Gastroesophageal sphincter (tissue), 4 donors: ENCODE data around the gene LPCAT1. TPM values are rescaled to one million over a fixed set of nuclear protein-coding genes. Genes with fewer than 3 reads are reported as not detected.

Experiments used
- ATAC-seq: fragments of 150-250 bp; one replicate; pipeline ENCODE4 v1.9.1; 2016; ENCODE audit warnings: mild to moderate bottlenecking, moderate library complexity
- H3K27ac ChIP-seq, 4 donors: fragments of 200-600 bp; sonication (generic) in 3 of 4; 1 replicate in 3 of 4; 2 replicates in 1 of 4; pipeline ENCODE4 v1.5.1; 2016 to 2019
- H3K27me3 ChIP-seq: fragments of 200-600 bp; sonication (generic); one replicate; pipeline ENCODE4 v1.5.1; 2019
- H3K36me3 ChIP-seq, 2 donors: fragments of 200-600 bp; sonication (generic); one replicate each; pipeline ENCODE4 v1.5.1; 2019; ENCODE audit warnings: control low read depth in 1 of 2
- H3K4me1 ChIP-seq, 3 donors: fragments of 200-600 bp; sonication (generic); 1 replicate in 2 of 3; 2 replicates in 1 of 3; pipeline ENCODE4 v1.5.1; 2016 to 2019; ENCODE audit warnings: control low read depth in 2 of 3
- H3K4me3 ChIP-seq, 2 donors: fragments of 200-600 bp; sonication (generic); one replicate each; pipeline ENCODE4 v1.5.1; 2019; ENCODE audit warnings: mild to moderate bottlenecking in 1 of 2, moderate library complexity in 1 of 2
- H3K9me3 ChIP-seq, 3 donors: fragments of 200-600 bp; sonication (generic); one replicate each; pipeline ENCODE4 v1.5.1; 2017 to 2019; ENCODE audit warnings: control low read depth in 2 of 3
- CTCF ChIP-seq, 4 experiments: fragments of 200-600 bp in 2 of 4; fragments of 450-650 bp in 2 of 4; sonication (generic) in 1 of 4; IDR thresholded peaks; one replicate each; pipeline ENCODE4 v1.5.1; 2017 to 2019; ENCODE audit warnings: antibody characterized with exemption in 4 of 4, mild to moderate bottlenecking in 2 of 4, moderate library complexity in 2 of 4
- EP300 ChIP-seq: sonication (generic); formaldehyde crosslinking; IDR thresholded peaks from one replicate; pipeline ENCODE4 v1.6.1; 2017; ENCODE audit warnings: antibody characterized with exemption, mild to moderate bottlenecking
- POLR2A ChIP-seq, 2 donors: fragments of 450-650 bp; IDR thresholded peaks; one replicate each; pipeline ENCODE4 v1.6.1; 2017; ENCODE audit warnings: antibody characterized with exemption in 2 of 2, mild to moderate bottlenecking in 2 of 2, moderate library complexity in 1 of 2
- POLR2AphosphoS5 ChIP-seq: sonication (generic); formaldehyde crosslinking; IDR thresholded peaks from one replicate; pipeline ENCODE4 v1.6.1; 2017; ENCODE audit warnings: antibody characterized with exemption
- WGBS, 2 donors: methylation state at CpG; one replicate each; pipeline ENCODE4 v1.1.5; 2018; ENCODE audit warnings: low coverage in 1 of 2; 5-methylcytosine and 5-hydroxymethylcytosine counted together
- total RNA-seq, 4 donors: library from RNA; depleted of rRNA; stranded (reverse); fragments of >200 nt; gene quantifications; one replicate each; pipeline ENCODE4 v1.1.0, GENCODE V29; 2016

LPCAT1 gene
- total RNA-seq, 4 donors from 2014 or later, result 20.3 to 52.6 (median 31.8) TPM

DNA sequence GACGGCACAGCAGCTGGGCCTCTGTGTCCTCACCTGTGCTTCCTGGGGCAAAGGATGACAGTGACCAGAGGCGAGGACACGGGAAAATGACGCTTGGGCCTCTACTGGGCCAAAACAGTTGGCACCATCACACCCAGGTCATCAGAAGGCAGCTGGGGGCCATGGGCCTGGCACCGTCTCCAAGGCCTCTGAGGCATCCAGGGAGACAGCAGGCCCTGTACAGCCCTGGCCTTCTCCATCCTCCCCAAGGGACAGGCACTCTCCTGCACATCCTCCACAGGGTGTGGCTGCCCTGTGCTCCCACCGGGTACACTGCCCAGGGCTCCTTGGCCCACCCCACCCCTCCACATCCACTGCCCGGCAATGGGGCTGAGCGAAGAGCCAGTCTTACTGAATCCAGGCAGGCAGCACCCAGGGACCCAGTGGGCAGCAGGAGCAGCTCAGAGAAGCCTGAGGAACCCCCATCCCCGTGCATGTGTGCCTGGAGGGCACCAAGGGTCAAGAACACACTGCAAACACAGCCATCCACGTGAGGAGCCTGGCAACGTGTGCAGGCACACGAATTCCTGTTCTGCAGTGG lies 4.0 kb downstream of the LPCAT1 start:
- Histone ChIP-seq H3K36me3 (peaks cover 0 to 34% of the 10 kb centered on the region in 2 donors), H3K27me3 (no peaks in the 10 kb centered on the region), H3K27ac (no peak overlapping the region), H3K4me3 (no peak overlapping the region), H3K9me3 (no peaks in the 10 kb centered on the region), H3K4me1 (peaks cover 0 to 32% (median 18%) of the 10 kb centered on the region in 3 donors)
- WGBS, 2 donors, result 100% methylated on average over 1 of the region's 12 CpGs; no CpG with 5 or more reads in 1 of the 2 donors
- ATAC-seq, result no peak
- TF ChIP-seq POLR2AphosphoS5 (no peak), CTCF (IDR thresholded peaks at IDR 0.05) (no peak)

DNA sequence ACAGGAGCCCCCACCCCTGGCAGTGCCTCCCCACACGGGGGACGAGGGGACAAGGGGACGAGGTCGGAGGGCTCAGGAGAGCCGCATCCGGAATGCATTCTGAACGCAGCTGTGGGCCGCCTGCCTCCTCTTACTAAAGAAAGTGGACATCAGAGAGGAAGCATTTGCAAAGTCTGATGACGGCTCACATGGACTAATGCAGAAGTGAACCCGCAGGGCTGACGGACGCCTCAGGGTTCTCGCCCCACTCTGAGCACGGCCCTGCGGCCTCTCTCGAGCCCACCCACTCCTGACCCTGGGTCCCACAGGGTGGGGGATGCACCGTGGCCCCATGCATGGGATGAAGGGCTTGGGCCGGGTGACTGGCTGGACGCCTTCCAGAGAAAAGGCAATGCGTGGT lies 5.9 kb downstream of the LPCAT1 start:
- Histone ChIP-seq H3K9me3 (no peaks in the 10 kb centered on the region), H3K36me3 (peaks cover 0 to 53% of the 10 kb centered on the region in 2 donors), H3K27ac (no peak overlapping the region), H3K4me1 (peaks cover 0 to 21% (median 13%) of the 10 kb centered on the region in 3 donors), H3K27me3 (no peaks in the 10 kb centered on the region), H3K4me3 (no peak overlapping the region)
- TF ChIP-seq CTCF (IDR thresholded peaks at IDR 0.05), result no peak
- no peak for TF ChIP-seq POLR2AphosphoS5
- no peak for TF ChIP-seq EP300
- TF ChIP-seq POLR2A (IDR thresholded peaks at IDR 0.05), result no peak
- 86 to 87% methylated on average over 7 of the region's 20 CpGs for WGBS, 2 donors
- ATAC-seq, result no peak

- Histone ChIP-seq H3K4me3 (no peak overlapping the region), H3K27me3 (no peaks in the 10 kb centered on the region), H3K27ac (no peak overlapping the region), H3K36me3 (peaks cover 0 to 62% of the 10 kb centered on the region in 2 donors), H3K4me1 (peaks cover 0 to 12% (median 4%) of the 10 kb centered on the region in 3 donors), H3K9me3 (no peaks in the 10 kb centered on the region)
- no peak for TF ChIP-seq CTCF (IDR thresholded peaks at IDR 0.05)
- no peak for TF ChIP-seq POLR2AphosphoS5
- TF ChIP-seq POLR2A (IDR thresholded peaks at IDR 0.05), result no peak
- no peak for TF ChIP-seq EP300
- WGBS, 2 donors, result 78 to 80% methylated on average over 4 to 7 of the region's 19 CpGs
- peak; percentile 22 for ATAC-seq
These were observed 6.9 kb downstream of the LPCAT1 start for GRCh38 chr5:1516615-1517601.

- no peak for ATAC-seq
- no peak for TF ChIP-seq CTCF (IDR thresholded peaks at IDR 0.05)
- no peak for TF ChIP-seq EP300
- TF ChIP-seq POLR2A (IDR thresholded peaks at IDR 0.05), result no peak
- TF ChIP-seq POLR2AphosphoS5, result no peak
- no peaks in the 10 kb centered on the region for H3K27me3 ChIP-seq
- peaks cover 0 to 68% of the 10 kb centered on the region in 2 donors for H3K36me3 ChIP-seq
- H3K4me3 ChIP-seq, result no peak overlapping the region
- H3K27ac ChIP-seq, result no peak overlapping the region
- WGBS, 2 donors, result 86 to 100% methylated on average over 3 to 6 of the region's 8 CpGs
- peaks cover 0 to 8% (median 0%) of the 10 kb centered on the region in 3 donors for H3K4me1 ChIP-seq
- no peaks in the 10 kb centered on the region for H3K9me3 ChIP-seq
These were observed 7.7 kb downstream of the LPCAT1 start for GRCh38 chr5:1515921-1516571.
